Endodermal cell (in vitro differentiated cells): Measurements from ENCODE around the gene WDR37. TPM values are rescaled to one million over a fixed set of nuclear protein-coding genes. Genes with fewer than 3 reads are reported as not detected.
A peak's percentile ranks its signal among the peaks of the same experiment; 100 is the strongest.

Source experiments
- DNase-seq: peaks from one replicate; pipeline ENCODE4 v3.0.0-alpha.2; 2017
- H3K27ac ChIP-seq: 2 replicates; pipeline ENCODE4 v1.5.1; 2013; ENCODE audit warnings: mild to moderate bottlenecking, low read depth, low read length, moderate library complexity
- H3K27me3 ChIP-seq: 2 replicates; pipeline ENCODE4 v1.6.1; 2013; ENCODE audit warnings: mild to moderate bottlenecking, low read length, moderate library complexity; ENCODE audit not compliant: insufficient read depth, control insufficient read depth, poor library complexity, severe bottlenecking
- H3K36me3 ChIP-seq: 2 replicates; pipeline ENCODE4 v1.7.0; 2013; ENCODE audit warnings: mild to moderate bottlenecking, low read length, moderate library complexity; ENCODE audit not compliant: control insufficient read depth, insufficient read depth
- H3K4me1 ChIP-seq: one replicate; pipeline ENCODE4 v1.7.0; 2013; ENCODE audit warnings: low read length; ENCODE audit not compliant: control insufficient read depth, insufficient read depth
- H3K4me3 ChIP-seq: 2 replicates; pipeline ENCODE4 v1.5.1; 2013; ENCODE audit warnings: mild to moderate bottlenecking, low read length, moderate library complexity
- H3K9ac ChIP-seq: 2 replicates; pipeline ENCODE4 v1.6.1; 2013; ENCODE audit warnings: mild to moderate bottlenecking, low read length, moderate library complexity; ENCODE audit not compliant: poor library complexity, severe bottlenecking; ENCODE audit errors: extremely low read depth
- H3K9me3 ChIP-seq: 2 replicates; pipeline ENCODE4 v1.6.1; 2013; ENCODE audit warnings: mild to moderate bottlenecking, low read length, moderate library complexity; ENCODE audit not compliant: control insufficient read depth
- H3K27ac Mint-ChIP-seq: 2 replicates; pipeline ENCODE4 v1.8.0; 2020; ENCODE audit warnings: mixed read lengths
- H3K27me3 Mint-ChIP-seq: 2 replicates; pipeline ENCODE4 v1.8.0; 2021; ENCODE audit warnings: mild to moderate bottlenecking, mixed read lengths; ENCODE audit not compliant: insufficient read depth
- H3K36me3 Mint-ChIP-seq: 2 replicates; pipeline ENCODE4 v1.8.0; 2020; ENCODE audit warnings: low read depth, mixed read lengths
- H3K4me1 Mint-ChIP-seq: 2 replicates; pipeline ENCODE4 v1.8.0; 2020; ENCODE audit warnings: mixed read lengths
- H3K4me3 Mint-ChIP-seq: 2 replicates; pipeline ENCODE4 v1.8.0; 2020; ENCODE audit warnings: mild to moderate bottlenecking, moderate library complexity, mixed read lengths
- H3K9me3 Mint-ChIP-seq: 2 replicates; pipeline ENCODE4 v1.8.0; 2020; ENCODE audit warnings: mild to moderate bottlenecking, mixed read lengths
- CTCF ChIP-seq: fragments of 200-600 bp; sonication (generic); conservative IDR thresholded peaks from 2 replicates; pipeline ENCODE4 v1.5.0; 2021; ENCODE audit warnings: antibody characterized with exemption, mild to moderate bottlenecking
- WGBS, 2 experiments: methylation state at CpG; one replicate each; pipeline versions ENCODE4 v1.1.5 to v1.1.7; 2013; ENCODE audit warnings: missing lambda C conversion rate in 2 of 2, mixed read lengths in 1 of 2; ENCODE audit not compliant: insufficient coverage in 1 of 2, insufficient read length in 1 of 2; 5-methylcytosine and 5-hydroxymethylcytosine counted together
- total RNA-seq, 2 donors: library from RNA; stranded (reverse); fragmentation: NEBNext Ultra II Directional in 1 of 2; extraction: Animal tissue kit (Norgen Biotek cat#: 25700) in 1 of 2; gene quantifications; 2 replicates in 1 of 2; 3 replicates in 1 of 2; pipeline ENCODE4 v1.2.1, GENCODE V29; 2021

The WDR37 gene
- total RNA-seq, 2 donors from 2014 or later: 10.7 TPM

DNA sequence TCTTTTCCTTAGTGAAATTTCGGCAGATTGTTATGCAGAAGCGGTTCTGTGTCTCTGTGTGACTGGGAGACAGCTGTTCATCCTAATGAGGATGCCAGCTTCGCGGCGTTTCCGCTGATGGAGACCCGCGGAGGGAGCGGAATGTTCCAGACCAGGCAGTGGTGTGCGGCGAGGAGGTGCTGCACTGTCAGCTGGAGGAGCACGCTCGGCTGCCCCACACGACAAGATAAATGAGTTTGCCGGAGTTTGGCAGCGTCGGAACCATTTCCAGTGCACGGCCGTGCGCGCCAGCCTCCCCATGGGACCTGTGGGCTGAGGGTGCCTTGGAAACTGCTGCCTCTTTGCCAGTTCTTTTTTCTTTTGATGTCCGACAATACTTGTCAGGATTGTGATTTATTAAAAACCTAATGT is 64.6 kb downstream of the WDR37 start:
- peaks cover 60% of the 10 kb centered on the region for H3K36me3 Mint-ChIP-seq
- peaks cover 4% of the 10 kb centered on the region for H3K4me1 Mint-ChIP-seq
- no peak for DNase-seq
- H3K4me3 Mint-ChIP-seq: no peak overlapping the region
- Histone ChIP-seq H3K27ac (peak overlapping the region; percentile 92), H3K4me1 (no peaks in the 10 kb centered on the region), H3K36me3 (peaks cover 47% of the 10 kb centered on the region), H3K9ac (no peak overlapping the region), H3K9me3 (no peaks in the 10 kb centered on the region), H3K4me3 (no peak overlapping the region), H3K27me3 (no peaks in the 10 kb centered on the region)
- H3K9me3 Mint-ChIP-seq: no peaks in the 10 kb centered on the region
- no peak overlapping the region for H3K27ac Mint-ChIP-seq
- 87 to 95% methylated on average over 22 of the region's 22 CpGs for WGBS, 2 experiments
- TF ChIP-seq CTCF: no peak
- no peaks in the 10 kb centered on the region for H3K27me3 Mint-ChIP-seq

DNA sequence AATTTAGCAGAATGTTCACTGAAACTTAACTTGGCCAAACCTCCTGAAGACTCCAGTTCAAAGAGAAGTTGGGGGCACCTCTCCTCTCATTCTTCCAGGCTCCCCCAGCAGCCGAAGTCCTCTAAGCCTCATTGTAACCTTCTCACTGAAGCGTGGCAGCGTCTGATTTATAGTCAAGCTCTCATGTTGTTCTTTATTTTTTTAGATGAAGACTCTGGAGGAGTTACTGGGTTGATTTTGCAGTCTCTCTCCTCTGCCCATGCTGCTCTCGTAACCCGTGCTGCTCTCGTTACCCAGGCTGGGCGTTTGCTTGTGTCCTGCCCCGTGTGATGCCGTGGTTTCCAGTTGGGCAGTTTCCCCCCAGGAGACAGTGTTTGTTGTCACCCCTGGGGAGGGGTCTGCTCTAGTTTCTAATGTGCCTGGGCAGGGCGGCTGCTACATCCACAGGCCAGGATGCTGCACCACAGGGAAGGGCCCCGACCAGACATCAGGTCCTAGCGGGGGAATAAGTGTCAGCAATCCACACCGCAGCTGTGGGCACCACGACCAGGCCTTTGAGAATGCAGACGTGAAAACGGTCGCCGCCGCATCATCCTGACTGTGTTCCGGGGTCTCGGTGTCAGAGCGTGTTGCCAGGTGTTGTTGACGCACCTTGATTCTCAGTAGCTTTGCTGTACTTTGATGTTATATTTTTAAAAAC is 65.2 kb downstream of the WDR37 start:
- H3K27ac ChIP-seq: peak overlapping the region; percentile 92
- Mint-ChIP-seq H3K27ac (peak overlapping the region; percentile 53), H3K4me1 (peaks cover 4% of the 10 kb centered on the region), H3K36me3 (peaks cover 58% of the 10 kb centered on the region), H3K27me3 (no peaks in the 10 kb centered on the region), H3K9me3 (no peaks in the 10 kb centered on the region), H3K4me3 (no peak overlapping the region)
- H3K4me1 ChIP-seq: no peaks in the 10 kb centered on the region
- H3K9ac ChIP-seq: no peak overlapping the region
- 94 to 96% methylated on average over 16 to 23 of the region's 23 CpGs for WGBS, 2 experiments
- no peaks in the 10 kb centered on the region for H3K27me3 ChIP-seq
- no peak for DNase-seq
- no peaks in the 10 kb centered on the region for H3K9me3 ChIP-seq
- no peak for TF ChIP-seq CTCF
- peaks cover 48% of the 10 kb centered on the region for H3K36me3 ChIP-seq
- no peak overlapping the region for H3K4me3 ChIP-seq

DNA sequence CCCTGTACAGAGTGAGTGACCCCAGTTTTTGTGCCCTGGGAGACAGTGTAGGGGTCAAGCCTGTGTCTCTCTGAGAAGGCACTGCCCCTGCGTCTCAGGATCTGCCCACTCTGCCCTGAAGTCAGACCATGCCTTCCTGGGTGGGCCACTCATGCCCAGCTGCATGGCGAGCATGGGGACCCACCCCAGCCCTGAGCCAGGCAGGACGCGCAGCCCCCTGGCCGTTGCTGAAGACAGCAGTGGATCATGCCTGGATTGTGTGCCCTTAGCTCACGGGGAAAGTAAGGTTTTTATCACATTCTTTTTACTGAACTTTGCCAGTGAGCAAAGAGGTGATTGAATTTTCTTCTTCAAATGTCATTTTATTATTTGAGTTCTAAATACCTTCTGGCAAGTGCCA is 66.2 kb downstream of the WDR37 start:
- 84 to 88% methylated on average over 5 to 6 of the region's 6 CpGs for WGBS, 2 experiments
- Mint-ChIP-seq H3K4me1 (peaks cover 4% of the 10 kb centered on the region), H3K36me3 (peaks cover 61% of the 10 kb centered on the region), H3K4me3 (no peak overlapping the region), H3K9me3 (no peaks in the 10 kb centered on the region), H3K27ac (no peak overlapping the region), H3K27me3 (no peaks in the 10 kb centered on the region)
- no peaks in the 10 kb centered on the region for H3K4me1 ChIP-seq
- no peaks in the 10 kb centered on the region for H3K27me3 ChIP-seq
- H3K9ac ChIP-seq: no peak overlapping the region
- H3K9me3 ChIP-seq: no peaks in the 10 kb centered on the region
- TF ChIP-seq CTCF: no peak
- H3K4me3 ChIP-seq: no peak overlapping the region
- peak overlapping the region; percentile 92 for H3K27ac ChIP-seq
- H3K36me3 ChIP-seq: peaks cover 53% of the 10 kb centered on the region
- DNase-seq: no peak
